GM18511 (cell line): ENCODE measurements around the gene ZCCHC14.

ENCODE experiments used
- ATAC-seq: cut with Tn5 transposase; IDR thresholded peaks from one replicate; pipeline ENCODE4 v1.9.1; 2021; ENCODE audit warnings: mild to moderate bottlenecking, moderate library complexity; ENCODE audit not compliant: unreplicated experiment

The ZCCHC14 gene

GRCh38 chr16:87458424-87458915, 34.4 kb downstream of the ZCCHC14 start:
- ATAC-seq = no peak

- ATAC-seq = no peak
These were observed 35.0 kb downstream of the ZCCHC14 start for GRCh38 chr16:87457709-87458423.

- ATAC-seq = no peak
These were observed 35.7 kb downstream of the ZCCHC14 start for GRCh38 chr16:87457061-87457611.

- ATAC-seq = no peak
These were observed 38.4 kb downstream of the ZCCHC14 start for GRCh38 chr16:87454391-87454790.

- ATAC-seq = no peak
These were observed 39.5 kb downstream of the ZCCHC14 start for GRCh38 chr16:87453326-87453725.

- no peak for ATAC-seq
These were observed 41.1 kb downstream of the ZCCHC14 start for GRCh38 chr16:87451563-87452210.

- ATAC-seq = no peak
These were observed 44.0 kb downstream of the ZCCHC14 start for GRCh38 chr16:87448866-87449265.

- no peak for ATAC-seq
These were observed 45.5 kb downstream of the ZCCHC14 start for GRCh38 chr16:87447323-87447722.

- ATAC-seq = no peak
These were observed 46.3 kb downstream of the ZCCHC14 start for GRCh38 chr16:87446479-87446878.

- no peak for ATAC-seq
These were observed 47.3 kb downstream of the ZCCHC14 start for GRCh38 chr16:87445486-87445885.

GRCh38 chr16:87443964-87444363, 48.9 kb downstream of the ZCCHC14 start:
- no peak for ATAC-seq

- ATAC-seq = no peak
These were observed 49.8 kb downstream of the ZCCHC14 start for GRCh38 chr16:87443016-87443415.

- no peak for ATAC-seq
These were observed 50.2 kb downstream of the ZCCHC14 start for GRCh38 chr16:87442581-87442966.

- ATAC-seq = no peak
These were observed 50.8 kb downstream of the ZCCHC14 start for GRCh38 chr16:87441886-87442580.

GRCh38 chr16:87439926-87440325, 52.9 kb downstream of the ZCCHC14 start:
- ATAC-seq = no peak

- ATAC-seq = no peak
These were observed 54.2 kb downstream of the ZCCHC14 start for GRCh38 chr16:87438611-87438985.

- ATAC-seq = no peak
These were observed 54.8 kb downstream of the ZCCHC14 start for GRCh38 chr16:87437911-87438610.

GRCh38 chr16:87437327-87437726, 55.5 kb downstream of the ZCCHC14 start:
- ATAC-seq = no peak

GRCh38 chr16:87436225-87437172, 56.3 kb downstream of the ZCCHC14 start:
- ATAC-seq = no peak
